NB4 (cell line): ENCODE measurements around the gene CDH12.

Source experiments
- DNase-seq: peaks from one replicate; pipeline ENCODE4 v3.0.0; 2010; ENCODE audit warnings: low read depth
- H3K4me3 ChIP-seq: one replicate; pipeline ENCODE4 v1.5.1; 2011; ENCODE audit warnings: mild to moderate bottlenecking, low read depth, low read length, moderate library complexity
- CTCF ChIP-seq: IDR thresholded peaks from one replicate; pipeline ENCODE4 v1.5.1; 2012; ENCODE audit warnings: low read depth, low read length
- MAX ChIP-seq: IDR thresholded peaks from 2 replicates; pipeline ENCODE4 v1.6.1; 2011; ENCODE audit warnings: low read depth, low read length
- MYC ChIP-seq: IDR thresholded peaks from 2 replicates; pipeline ENCODE4 v1.6.1; 2011; ENCODE audit warnings: low read depth, low read length
- POLR2A ChIP-seq: IDR thresholded peaks from 2 replicates; pipeline ENCODE4 v1.6.1; 2011; ENCODE audit warnings: mild to moderate bottlenecking; ENCODE audit not compliant: insufficient read length; ENCODE audit errors: extremely low read depth

The CDH12 gene

GRCh38 chr5:21858441-21858840 is 994.7 kb downstream of the CDH12 start:
- no peak for DNase-seq
- no peak overlapping the region for H3K4me3 ChIP-seq
- TF ChIP-seq CTCF: no peak
- no peak for TF ChIP-seq MYC
- TF ChIP-seq MAX: no peak
- no peak for TF ChIP-seq POLR2A

- no peak for TF ChIP-seq CTCF
- TF ChIP-seq MYC: no peak
- TF ChIP-seq POLR2A: no peak
- no peak for TF ChIP-seq MAX
- DNase-seq: no peak
- H3K4me3 ChIP-seq: no peak overlapping the region
These were observed 996.2 kb downstream of the CDH12 start for GRCh38 chr5:21856987-21857386.

GRCh38 chr5:21847300-21847699 is 1005.8 kb downstream of the CDH12 start:
- H3K4me3 ChIP-seq: no peak overlapping the region
- TF ChIP-seq CTCF (no peak), MAX (no peak), POLR2A (no peak), MYC (no peak)
- no peak for DNase-seq

- no peak overlapping the region for H3K4me3 ChIP-seq
- no peak for DNase-seq
- TF ChIP-seq CTCF (no peak), POLR2A (no peak), MYC (no peak), MAX (no peak)
These were observed 1008.2 kb downstream of the CDH12 start for GRCh38 chr5:21844960-21845359.

- no peak overlapping the region for H3K4me3 ChIP-seq
- TF ChIP-seq POLR2A: no peak
- TF ChIP-seq MAX: no peak
- TF ChIP-seq MYC: no peak
- no peak for TF ChIP-seq CTCF
- no peak for DNase-seq
These were observed 1018.3 kb downstream of the CDH12 start for GRCh38 chr5:21834863-21835262.
